ENCODE data around the gene BBS2.

The BBS2 gene

DNA sequence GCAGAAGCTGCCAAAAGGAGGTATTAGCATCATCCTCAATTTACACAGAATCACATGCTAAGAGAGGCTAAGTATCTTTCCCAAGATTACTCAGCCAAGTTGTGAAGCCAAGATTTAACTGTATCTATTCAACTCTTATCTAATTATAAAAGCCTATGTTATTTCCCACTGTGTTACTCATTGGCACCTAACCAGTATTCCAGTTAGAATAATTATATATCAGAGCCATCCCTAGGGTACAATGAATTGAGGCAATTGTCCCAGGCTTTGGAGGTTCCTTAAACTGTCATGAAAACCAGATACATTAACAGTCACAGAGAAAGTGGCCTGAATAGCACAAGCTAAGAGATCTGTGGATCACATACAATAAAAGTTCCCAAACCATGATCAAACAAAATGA lies 83.6 kb downstream of the BBS2 start:
- Histone ChIP-seq H3K4ac (ENCODE audit: low read length) (no peak overlapping the region), H4K8ac (ENCODE audit: low read depth, low read length) (no peak overlapping the region), H2AK5ac (ENCODE audit: low read depth, low read length) (no peak overlapping the region), H3K9me3 (replicated peaks in 1 of 2; ENCODE audit: control insufficient read depth in 2 of 2, insufficient read depth in 1 of 2, low read depth in 1 of 2, low read length in 2 of 2) (no peaks in the 10 kb centered on the region), H3K4me2 (ENCODE audit: insufficient read depth, low read length, poor library complexity, severe bottlenecking) (no peak overlapping the region), H3K18ac (ENCODE audit: low read length) (no peak overlapping the region), H3K4me3 (ENCODE audit: low read length in 2 of 2) (no peak overlapping the region), H2AFZ (ENCODE audit: low read length) (no peak overlapping the region), H3K79me1 (ENCODE audit: low read depth, low read length) (no peaks in the 10 kb centered on the region), H3K4me1 (ENCODE audit: control insufficient read depth in 2 of 2, insufficient read depth in 1 of 2, low read depth in 1 of 2, low read length in 2 of 2) (no peaks in the 10 kb centered on the region), H3K9ac (ENCODE audit: low read depth, low read length, poor library complexity) (no peak overlapping the region), H3K27me3 (ENCODE audit: control insufficient read depth in 3 of 3, insufficient read depth in 3 of 3, low read depth in 1 of 3, low read length in 3 of 3) (no peaks in the 10 kb centered on the region), H3K14ac (ENCODE audit: low read length) (no peak overlapping the region), H3K36me3 (replicated peaks in 1 of 2; ENCODE audit: control insufficient read depth in 2 of 2, insufficient read depth in 2 of 2, low read length in 2 of 2) (peaks cover 6 to 93% of the 10 kb centered on the region in 2 donors), H4K91ac (ENCODE audit: low read depth, low read length, poor library complexity) (no peak overlapping the region), H3K23ac (ENCODE audit: low read depth, low read length, poor library complexity) (no peak overlapping the region), H2BK120ac (ENCODE audit: low read depth, low read length) (no peak overlapping the region), H2BK12ac (ENCODE audit: low read length) (no peak overlapping the region), H3K27ac (replicated peaks; ENCODE audit: low read length) (no peak overlapping the region), H2BK15ac (ENCODE audit: low read length) (no peak overlapping the region), H2BK5ac (ENCODE audit: low read length) (no peak overlapping the region)
- no peak for DNase-seq (ENCODE audit: low spot score)

Measured in neuronal stem cell (in vitro differentiated cells).